H1 (cell line): ENCODE measurements around the gene SV2C. TPM values are rescaled to one million over a fixed set of nuclear protein-coding genes. Genes with fewer than 3 reads are reported as not detected.

ENCODE experiments used
- CTCF ChIA-PET: fragments of 300-600 bp; sonication (Branson Sonifier 250); formaldehyde crosslinking; loops from one replicate; lab custom pipeline; 2021; ENCODE audit not compliant: partially characterized antibody; lab: Charles Lee
- POLR2A ChIA-PET: fragments of 300-600 bp; sonication (Branson Sonifier 250); formaldehyde crosslinking; loops from one replicate; lab custom pipeline; 2021; ENCODE audit warnings: inconsistent platforms; ENCODE audit not compliant: partially characterized antibody; lab: Charles Lee
- DNase-seq, 2 experiments: peaks; one replicate each; pipeline versions ENCODE4 v3.0.0 to v3.0.0-alpha.2; 2010 to 2022; ENCODE audit warnings: low spot score in 2 of 2, low read depth in 1 of 2, mixed read lengths in 1 of 2
- FAIRE-seq: peaks from 2 replicates; lab custom pipeline; 2011; peaks lifted over from hg19 to GRCh38; lab: Jason Lieb, UNC
- H2AFZ ChIP-seq: 2 replicates; pipeline ENCODE4 v1.8.1; 2012; ENCODE audit warnings: low read length, inconsistent platforms
- H2AK5ac ChIP-seq: 2 replicates; pipeline ENCODE4 v1.6.1; 2013; ENCODE audit warnings: low read depth, low read length
- H2BK120ac ChIP-seq: replicated peaks from 2 replicates; pipeline ENCODE3; 2013; ENCODE audit warnings: low read depth, low read length, inconsistent platforms
- H2BK12ac ChIP-seq: 2 replicates; pipeline ENCODE4 v1.6.1; 2013; ENCODE audit warnings: low read depth, low read length
- H2BK15ac ChIP-seq: 2 replicates; pipeline ENCODE4 v1.6.1; 2013; ENCODE audit warnings: low read length
- H2BK20ac ChIP-seq: 2 replicates; pipeline ENCODE4 v1.6.1; 2013; ENCODE audit warnings: low read length
- H2BK5ac ChIP-seq: 2 replicates; pipeline ENCODE4 v1.6.1; 2013; ENCODE audit warnings: low read depth, low read length
- H3K14ac ChIP-seq: 2 replicates; pipeline ENCODE4 v1.6.1; 2013; ENCODE audit warnings: inconsistent platforms; ENCODE audit not compliant: insufficient read length
- H3K18ac ChIP-seq: 2 replicates; pipeline ENCODE4 v1.6.1; 2013; ENCODE audit warnings: low read length; ENCODE audit errors: extremely low read depth
- H3K23ac ChIP-seq: 2 replicates; pipeline ENCODE4 v1.6.1; 2013; ENCODE audit warnings: inconsistent platforms; ENCODE audit not compliant: insufficient read length
- H3K23me2 ChIP-seq: 2 replicates; pipeline ENCODE4 v1.6.1; 2013; ENCODE audit warnings: low read depth, low read length
- H3K27ac ChIP-seq: 2 replicates; pipeline ENCODE4 v1.6.1; 2011; ENCODE audit warnings: low read depth, low read length, inconsistent platforms
- H3K27me3 ChIP-seq, 4 experiments: replicated peaks in 1 of 4; 1 replicate in 1 of 4; 2 replicates in 3 of 4; pipeline versions ENCODE4 v1.6.1 to v1.8.1; 2011 to 2013; ENCODE audit warnings: low read length in 3 of 4, mild to moderate bottlenecking in 3 of 4, inconsistent platforms in 2 of 4, mixed read lengths in 2 of 4, moderate library complexity in 1 of 4; ENCODE audit not compliant: control insufficient read depth in 3 of 4, insufficient read depth in 3 of 4; ENCODE audit errors: extremely low read depth in 1 of 4
- H3K36me3 ChIP-seq, 4 experiments: 2 replicates each; pipeline versions ENCODE4 v1.6.1 to v1.8.1; 2011 to 2013; ENCODE audit warnings: mild to moderate bottlenecking in 4 of 4, low read length in 3 of 4, moderate library complexity in 2 of 4, control low read depth in 1 of 4, inconsistent platforms in 1 of 4; ENCODE audit not compliant: insufficient read depth in 4 of 4, control insufficient read depth in 2 of 4
- H3K4ac ChIP-seq: replicated peaks from 2 replicates; pipeline ENCODE3; 2013; ENCODE audit warnings: low read length, low read depth, mixed read lengths, inconsistent platforms; ENCODE audit not compliant: insufficient read length
- H3K4me1 ChIP-seq, 4 experiments: replicated peaks in 1 of 4; 1 replicate in 1 of 4; 2 replicates in 3 of 4; pipeline versions ENCODE4 v1.6.1 to v1.8.1; 2011 to 2013; ENCODE audit warnings: low read length in 3 of 4, inconsistent platforms in 2 of 4, mixed read lengths in 1 of 4; ENCODE audit not compliant: insufficient read depth in 4 of 4, control insufficient read depth in 3 of 4
- H3K4me2 ChIP-seq, 2 experiments: 2 replicates each; pipeline versions ENCODE4 v1.6.1 to v1.8.1; 2011 to 2013; ENCODE audit warnings: low read depth in 2 of 2, low read length in 2 of 2, control low read depth in 1 of 2, inconsistent platforms in 1 of 2, mild to moderate bottlenecking in 1 of 2; ENCODE audit not compliant: insufficient read depth in 1 of 2
- H3K4me3 ChIP-seq, 4 experiments: fragments of 200-600, 300-600 bp in 1 of 4; sonication (generic), shearing (Covaris generic), sonication (Bioruptor Twin) in 1 of 4; 2 replicates each; pipeline versions ENCODE4 v1.5.1 to v1.8.1; 2011 to 2016; ENCODE audit warnings: low read length in 4 of 4, low read depth in 3 of 4, control low read depth in 2 of 4, inconsistent platforms in 2 of 4, mild to moderate bottlenecking in 2 of 4, mixed read lengths in 1 of 4, moderate library complexity in 1 of 4; ENCODE audit not compliant: insufficient read depth in 2 of 4; ENCODE audit errors: extremely low read depth in 1 of 4
- H3K56ac ChIP-seq: replicated peaks from 2 replicates; pipeline ENCODE3; 2013; ENCODE audit warnings: low read depth, mild to moderate bottlenecking, mixed read lengths, low read length, inconsistent platforms; ENCODE audit not compliant: insufficient read length
- H3K79me1 ChIP-seq: 2 replicates; pipeline ENCODE4 v1.6.1; 2013; ENCODE audit warnings: low read depth, low read length, control low read depth
- H3K79me2 ChIP-seq, 2 experiments: 2 replicates each; pipeline versions ENCODE4 v1.6.1 to v1.8.1; 2012 to 2013; ENCODE audit warnings: low read length in 2 of 2, mild to moderate bottlenecking in 2 of 2, inconsistent platforms in 1 of 2; ENCODE audit not compliant: insufficient read depth in 2 of 2, control insufficient read depth in 1 of 2
- H3K9ac ChIP-seq, 4 experiments: replicated peaks in 1 of 4; 1 replicate in 1 of 4; 2 replicates in 3 of 4; pipeline versions ENCODE4 v1.6.1 to v1.8.1; 2011 to 2013; ENCODE audit warnings: low read depth in 3 of 4, low read length in 3 of 4, control low read depth in 2 of 4, mild to moderate bottlenecking in 2 of 4, moderate library complexity in 2 of 4, inconsistent platforms in 1 of 4; ENCODE audit errors: extremely low read depth in 1 of 4
- H3K9me3 ChIP-seq, 2 experiments: 2 replicates each; pipeline versions ENCODE4 v1.6.1 to v1.8.1; 2012 to 2013; ENCODE audit warnings: mild to moderate bottlenecking in 2 of 2, moderate library complexity in 2 of 2, control low read depth in 1 of 2, inconsistent platforms in 1 of 2, low read depth in 1 of 2, low read length in 1 of 2, mixed read lengths in 1 of 2; ENCODE audit not compliant: insufficient read depth in 2 of 2
- H4K20me1 ChIP-seq, 2 experiments: replicated peaks in 1 of 2; 2 replicates each; pipeline versions ENCODE3 to v1.8.1; 2011 to 2013; ENCODE audit warnings: inconsistent platforms in 2 of 2, low read length in 2 of 2, mild to moderate bottlenecking in 1 of 2; ENCODE audit not compliant: insufficient read depth in 2 of 2, control insufficient read depth in 1 of 2
- H4K5ac ChIP-seq: 2 replicates; pipeline ENCODE4 v1.6.1; 2013; ENCODE audit warnings: low read length, low read depth, mixed read lengths, inconsistent platforms; ENCODE audit not compliant: insufficient read length
- H4K8ac ChIP-seq: 2 replicates; pipeline ENCODE4 v1.8.0; 2013; ENCODE audit warnings: mild to moderate bottlenecking, moderate library complexity, low read length, inconsistent platforms; ENCODE audit not compliant: insufficient read depth; ENCODE audit errors: extremely low read depth
- H4K91ac ChIP-seq: replicated peaks from 2 replicates; pipeline ENCODE3; 2013; ENCODE audit warnings: low read length, mixed read lengths, inconsistent platforms; ENCODE audit not compliant: insufficient read length
- GTF2F1 ChIP-seq: IDR thresholded peaks from 2 replicates; pipeline ENCODE4 v1.6.1; 2012; ENCODE audit warnings: low read depth, low read length, improper control_type of control experiment, borderline replicate concordance
- KDM5A ChIP-seq: fragments of 200-600 bp; IDR thresholded peaks from 2 replicates; pipeline ENCODE4 v1.7.1; 2012; ENCODE audit warnings: mild to moderate bottlenecking, low read length, inconsistent platforms, mixed read lengths
- SIRT6 ChIP-seq: IDR thresholded peaks from one replicate; pipeline ENCODE4 v1.7.1; 2012; ENCODE audit warnings: low read length, inconsistent platforms
- WGBS, 2 experiments: shearing (Covaris generic) in 1 of 2; methylation state at CpG; one replicate each; pipeline versions ENCODE4 v1.1.6 to v1.1.7; 2013 to 2015; ENCODE audit warnings: low lambda C conversion rate in 2 of 2, mixed read lengths in 2 of 2, inconsistent platforms in 1 of 2, low coverage in 1 of 2, missing lambda C conversion rate in 1 of 2; ENCODE audit not compliant: insufficient replicate concordance in 2 of 2, insufficient coverage in 1 of 2, insufficient read length in 1 of 2; ENCODE audit errors: extremely low coverage in 1 of 2, missing lambda C conversion rate in 1 of 2; 5-methylcytosine and 5-hydroxymethylcytosine counted together
- polyA plus RNA-seq, 7 experiments: library from polyadenylated mRNA; depleted of rRNA in 3 of 7; stranded (reverse) in 5 of 7; unstranded in 2 of 7; fragments of >200 nt in 5 of 7; fragments of 200-250 nt in 2 of 7; gene quantifications; 1 replicate in 5 of 7; 2 replicates in 1 of 7; 4 replicates in 1 of 7; pipeline versions ENCODE4 v1.2.1 to v1.2.3, GENCODE V29; 2011 to 2013; ENCODE audit warnings: missing spikeins in 2 of 7, mixed read lengths in 2 of 7
- total RNA-seq: library from RNA; stranded (reverse); fragmentation: NEBNext Ultra II Directional; extraction: Animal tissue kit (Norgen Biotek cat#: 25700); gene quantifications from 2 replicates; pipeline ENCODE4 v1.2.1, GENCODE V29; 2021

The SV2C gene
- total and polyA plus RNA-seq, 2 of the 8 experiments (the other 6 are each of a cell fraction or from before 2014, with no cell fraction given): 0.08 to 0.24 TPM

DNA sequence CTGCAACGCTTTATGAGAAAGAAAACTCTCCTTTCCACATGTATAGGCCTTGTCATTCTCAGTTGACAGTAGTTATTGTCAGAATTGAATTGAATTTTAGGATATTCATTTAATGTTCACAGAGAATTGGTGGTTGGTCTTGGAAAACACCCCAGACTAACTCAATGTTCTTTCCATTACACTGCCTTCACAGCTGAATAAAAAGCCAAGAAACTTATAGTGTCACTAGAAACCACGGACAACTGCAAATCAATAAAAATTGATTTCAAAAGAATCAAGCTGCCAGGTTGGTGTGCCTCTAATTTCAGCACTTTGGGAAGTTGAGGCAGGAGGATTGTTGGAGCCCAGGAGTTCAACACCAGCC lies 281.0 kb downstream of the SV2C start:
- no peaks in the 10 kb centered on the region for H3K79me2 ChIP-seq
- no peak overlapping the region for H2AFZ ChIP-seq
- no peaks in the 10 kb centered on the region for H3K27me3 ChIP-seq
- H3K4me1 ChIP-seq: peaks cover 0 to 7% (median 0%) of the 10 kb centered on the region in 4 experiments; a peak in 1 of 7 replicates
- TF ChIP-seq SIRT6 (no peak), GTF2F1 (no peak), KDM5A (no peak)
- TF ChIP-seq, all 59 proteins: peak for 0
- Histone ChIP-seq H3K4me3 (no peak overlapping the region), H2BK15ac (no peak overlapping the region), H3K27ac (no peak overlapping the region), H3K4me2 (no peak overlapping the region), H2BK5ac (no peak overlapping the region), H3K4ac (no peak overlapping the region), H2BK120ac (no peak overlapping the region), H3K36me3 (no peaks in the 10 kb centered on the region), H2BK20ac (no peak overlapping the region), H3K18ac (no peak overlapping the region), H3K9ac (no peak overlapping the region), H3K9me3 (no peaks in the 10 kb centered on the region), H3K14ac (no peak overlapping the region), H4K91ac (no peak overlapping the region), H4K20me1 (no peaks in the 10 kb centered on the region), H3K56ac (no peak overlapping the region), H2BK12ac (no peak overlapping the region), H4K5ac (no peak overlapping the region), H3K23me2 (no peaks in the 10 kb centered on the region), H2AK5ac (no peak overlapping the region), H3K79me1 (no peaks in the 10 kb centered on the region), H4K8ac (no peak overlapping the region), H3K23ac (no peak overlapping the region)
- no peak for FAIRE-seq
- no peak for DNase-seq
- 79% methylated on average over 2 of the region's 2 CpGs; no CpG with 5 or more reads in 1 of the 2 experiments for WGBS, 2 experiments
- CTCF ChIA-PET: interaction anchor here (1.2 kb wide), 1 partner anchor 15 kb away, joined by 4 read pairs; no protein-coding TSS in a partner anchor
- POLR2A ChIA-PET: interaction anchor here (0.6 kb wide), 1 partner anchor 39 kb away, joined by 3 read pairs; no protein-coding TSS in a partner anchor
